Testis (tissue), 2 donors: ENCODE measurements around the gene FKBP10.

Source experiments
- CTCF ChIP-seq, 3 experiments: fragments of 450-650 bp in 2 of 3; fragments of 200-600 bp in 1 of 3; sonication (generic) in 1 of 3; IDR thresholded peaks; one replicate each; pipeline ENCODE4 v1.5.1; 2016 to 2019; ENCODE audit warnings: antibody characterized with exemption in 3 of 3, mild to moderate bottlenecking in 2 of 3, moderate library complexity in 1 of 3
- POLR2A ChIP-seq: fragments of 450-650 bp; IDR thresholded peaks from one replicate; pipeline ENCODE4 v1.6.1; 2017; ENCODE audit warnings: antibody characterized with exemption, mild to moderate bottlenecking, moderate library complexity

- no peak for TF ChIP-seq POLR2A
- TF ChIP-seq CTCF (IDR thresholded peaks at IDR 0.05) = no peak
Measured at GRCh38 chr17:41864498-41864835, 51.7 kb downstream of the FKBP10 start.
